ENCODE measurements around the gene OSBPL10.
"Not testable (repeated sequence)": the region's sequence is repeated elsewhere in the genome, so short reads cannot be mapped to it uniquely, and the experiment has no call there.

Gene OSBPL10

GRCh38 chr3:31798840-31799239, 182.2 kb downstream of the OSBPL10 start:
- no peak for TF ChIP-seq ZFX (IDR thresholded peaks at IDR 0.05; ENCODE audit: borderline replicate concordance)
- TF ChIP-seq, protein P1, sequence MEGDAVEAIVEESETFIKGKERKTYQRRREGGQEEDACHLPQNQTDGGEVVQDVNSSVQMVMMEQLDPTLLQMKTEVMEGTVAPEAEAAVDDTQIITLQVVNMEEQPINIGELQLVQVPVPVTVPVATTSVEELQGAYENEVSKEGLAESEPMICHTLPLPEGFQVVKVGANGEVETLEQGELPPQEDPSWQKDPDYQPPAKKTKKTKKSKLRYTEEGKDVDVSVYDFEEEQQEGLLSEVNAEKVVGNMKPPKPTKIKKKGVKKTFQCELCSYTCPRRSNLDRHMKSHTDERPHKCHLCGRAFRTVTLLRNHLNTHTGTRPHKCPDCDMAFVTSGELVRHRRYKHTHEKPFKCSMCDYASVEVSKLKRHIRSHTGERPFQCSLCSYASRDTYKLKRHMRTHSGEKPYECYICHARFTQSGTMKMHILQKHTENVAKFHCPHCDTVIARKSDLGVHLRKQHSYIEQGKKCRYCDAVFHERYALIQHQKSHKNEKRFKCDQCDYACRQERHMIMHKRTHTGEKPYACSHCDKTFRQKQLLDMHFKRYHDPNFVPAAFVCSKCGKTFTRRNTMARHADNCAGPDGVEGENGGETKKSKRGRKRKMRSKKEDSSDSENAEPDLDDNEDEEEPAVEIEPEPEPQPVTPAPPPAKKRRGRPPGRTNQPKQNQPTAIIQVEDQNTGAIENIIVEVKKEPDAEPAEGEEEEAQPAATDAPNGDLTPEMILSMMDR (IDR thresholded peaks at IDR 0.05), result no peak
- no peak overlapping the region for H3K27ac ChIP-seq

DNA sequence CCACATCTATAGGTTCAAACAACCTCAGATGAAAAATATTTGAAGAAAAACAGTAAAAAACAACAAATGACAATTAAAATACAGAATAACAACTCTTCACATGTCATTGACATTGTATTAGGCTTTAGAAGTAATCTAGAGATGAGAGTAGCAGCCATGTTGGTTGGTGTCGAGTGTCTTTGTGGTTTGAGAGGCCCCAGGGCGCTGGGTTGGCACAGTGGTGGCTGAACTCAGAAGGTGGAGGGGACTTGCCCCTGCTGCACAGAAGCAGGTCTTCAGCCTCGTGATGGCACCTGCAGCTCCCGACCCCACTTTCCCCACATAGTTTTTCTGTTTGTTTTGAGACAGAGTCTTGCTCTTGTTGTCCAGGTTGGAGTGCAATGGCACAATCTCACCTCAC, 187.2 kb downstream of the OSBPL10 start:
- TF ChIP-seq, protein P1 (IDR thresholded peaks at IDR 0.05), result no peak
- no peak for TF ChIP-seq ZFX (IDR thresholded peaks at IDR 0.05; ENCODE audit: borderline replicate concordance)
- no peak overlapping the region for H3K27ac ChIP-seq

DNA sequence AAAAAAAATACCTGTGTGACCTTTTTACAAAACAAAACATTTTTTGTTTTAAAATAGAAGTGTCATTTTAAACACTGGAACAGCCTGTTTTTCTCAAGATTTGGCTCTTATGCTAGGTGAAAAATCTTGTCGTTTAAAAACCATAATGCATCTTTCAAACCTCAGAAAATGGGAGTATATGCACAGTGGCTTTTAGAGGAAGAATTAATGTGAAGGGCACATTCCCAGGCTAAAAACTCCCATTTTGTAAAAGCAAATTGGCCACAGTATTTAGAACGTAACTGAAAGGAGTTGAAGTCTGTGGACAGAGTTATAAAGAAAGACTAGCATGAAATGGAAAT, 190.0 kb downstream of the OSBPL10 start:
- no peak overlapping the region for H3K27ac ChIP-seq

DNA sequence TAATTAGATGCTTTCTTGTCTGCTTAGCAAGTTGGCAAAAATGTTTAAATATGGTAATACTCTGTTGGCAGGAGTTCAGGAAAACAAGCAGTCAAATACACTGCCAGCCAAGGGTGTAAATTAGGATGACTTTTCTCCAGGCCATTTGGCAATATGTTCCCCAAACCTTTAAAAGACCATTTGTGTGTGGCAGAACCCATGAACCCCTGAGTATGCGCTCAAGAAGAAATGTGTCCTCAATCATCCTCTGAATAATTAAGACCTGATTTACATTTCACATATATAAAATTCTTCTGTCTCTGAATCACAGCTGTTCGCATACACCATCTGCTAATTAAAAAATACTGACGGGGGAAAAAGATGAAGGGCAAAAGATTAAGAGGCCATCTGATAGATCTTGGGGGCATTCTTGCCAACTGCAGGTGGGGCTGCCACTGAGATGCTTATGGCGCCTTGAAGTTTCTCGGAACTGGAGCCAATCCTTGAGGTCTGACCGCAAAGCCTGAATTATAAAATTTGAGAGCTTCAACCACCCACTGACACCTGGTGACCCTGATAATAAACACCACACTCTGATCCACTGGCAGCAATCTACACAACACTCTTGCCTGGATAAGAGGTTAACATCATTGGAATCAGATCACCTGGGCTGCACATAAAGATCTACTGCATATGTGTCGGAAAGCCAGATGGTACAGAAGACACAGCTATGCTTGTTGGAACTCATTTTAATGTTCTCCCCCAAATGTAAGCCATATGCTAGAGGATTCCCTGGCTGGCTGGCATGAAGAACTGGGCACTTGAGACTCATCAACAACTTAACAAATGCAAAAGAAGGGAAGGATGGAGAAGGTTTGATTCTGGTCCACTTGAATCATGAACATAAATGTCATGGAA, 190.6 kb downstream of the OSBPL10 start:
- TF ChIP-seq ZFX (IDR thresholded peaks at IDR 0.05; ENCODE audit: borderline replicate concordance), result no peak
- TF ChIP-seq, protein P1 (IDR thresholded peaks at IDR 0.05), result no peak
- H3K27ac ChIP-seq, result no peak overlapping the region

More for the DNA sequence above, 190.0 kb downstream of the OSBPL10 start:
- TF ChIP-seq, protein P1 (IDR thresholded peaks at IDR 0.05), result no peak
- TF ChIP-seq ZFX (IDR thresholded peaks at IDR 0.05; ENCODE audit: borderline replicate concordance), result no peak

DNA sequence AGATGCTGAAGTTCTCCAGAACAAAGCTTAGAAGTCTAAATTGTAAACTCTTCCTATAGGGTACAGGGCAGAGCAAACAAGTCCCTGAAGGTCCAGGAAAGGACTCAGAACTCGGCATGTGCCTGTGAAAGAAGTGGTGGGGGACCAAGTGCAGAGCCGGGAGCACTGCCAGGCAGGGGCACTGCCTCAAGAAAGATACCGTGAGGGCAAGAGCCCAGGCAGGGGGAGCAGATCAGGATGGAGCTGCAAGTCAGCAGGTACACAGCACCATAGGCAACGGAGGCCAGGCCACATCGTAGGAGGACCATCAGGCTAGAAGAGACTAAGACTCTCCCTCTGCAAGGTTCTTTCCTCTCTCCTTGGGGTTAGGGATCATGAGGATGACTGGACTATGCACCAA, 191.6 kb downstream of the OSBPL10 start:
- no peak overlapping the region for H3K27ac ChIP-seq
- TF ChIP-seq ZFX (IDR thresholded peaks at IDR 0.05; ENCODE audit: borderline replicate concordance), result no peak
- TF ChIP-seq, protein P1 (IDR thresholded peaks at IDR 0.05), result no peak

DNA sequence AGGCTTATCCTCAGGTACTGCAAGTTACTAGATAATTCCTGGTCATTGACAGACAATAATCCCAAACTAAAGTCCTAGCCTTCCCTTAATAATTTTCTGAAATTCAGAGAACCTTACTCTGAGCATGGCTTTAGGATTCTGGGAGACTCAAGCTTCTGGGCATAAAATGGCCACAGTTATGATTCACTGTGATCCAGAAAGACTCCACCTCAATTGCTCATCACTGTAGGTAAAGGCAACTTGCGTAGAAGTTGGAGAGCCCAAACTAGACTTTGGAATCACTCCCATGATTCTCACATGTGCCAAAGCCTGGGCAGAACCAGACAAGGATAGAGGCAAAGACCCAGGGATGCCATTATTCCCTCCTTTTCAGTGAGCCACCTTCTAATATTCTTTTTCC, 195.3 kb downstream of the OSBPL10 start:
- TF ChIP-seq, protein P1 (IDR thresholded peaks at IDR 0.05), result no peak
- TF ChIP-seq ZFX (IDR thresholded peaks at IDR 0.05; ENCODE audit: borderline replicate concordance), result no peak
- no peak overlapping the region for H3K27ac ChIP-seq

DNA sequence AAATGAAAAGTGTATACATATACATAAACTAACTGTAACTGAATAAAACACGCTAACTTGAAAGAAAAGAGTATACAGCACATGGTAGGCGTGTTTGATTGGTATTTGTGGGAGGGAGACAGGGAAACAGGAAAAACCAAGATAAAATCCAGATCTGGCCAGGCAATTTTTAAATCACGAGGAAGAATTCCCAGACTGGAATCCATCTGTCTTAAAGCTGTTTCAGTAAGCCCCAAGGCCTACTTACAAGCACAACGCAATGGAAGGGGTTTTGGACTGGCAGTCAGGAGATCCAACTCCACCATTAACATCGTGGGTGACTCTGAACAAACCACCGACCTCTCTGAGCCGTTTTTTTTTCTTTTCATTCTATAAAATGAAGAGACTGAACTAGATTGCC, 195.8 kb downstream of the OSBPL10 start:
- H3K27ac ChIP-seq, result no peak overlapping the region
- TF ChIP-seq, protein P1 (IDR thresholded peaks at IDR 0.05), result no peak
- TF ChIP-seq ZFX (IDR thresholded peaks at IDR 0.05; ENCODE audit: borderline replicate concordance), result no peak

GRCh38 chr3:31783851-31784250, 197.2 kb downstream of the OSBPL10 start:
- H3K27ac ChIP-seq, result not testable (repeated sequence)

GRCh38 chr3:31782306-31782705, 198.8 kb downstream of the OSBPL10 start:
- H3K27ac ChIP-seq, result not testable (repeated sequence)
